GM23338 (cell line): ENCODE results near the gene TTC23. TPM values are rescaled to one million over a fixed set of nuclear protein-coding genes. Genes with fewer than 3 reads are reported as not detected.

ENCODE experiments used
- ATAC-seq: fragments of 200-7000 bp; cut with Tn5 transposase; 3 replicates; pipeline ENCODE4 v1.9.1; 2020
- DNase-seq: peaks from one replicate; pipeline ENCODE4 v3.0.0-alpha.2; 2015; ENCODE audit warnings: low spot score
- H2AFZ ChIP-seq: fragments of 200-600 bp; sonication (generic); 2 replicates; pipeline ENCODE4 v1.8.0; 2016; ENCODE audit warnings: antibody characterized with exemption, mild to moderate bottlenecking, moderate library complexity
- H3F3A ChIP-seq: fragments of 200-600 bp; sonication (generic); replicated peaks from 2 replicates; pipeline ENCODE4 v1.8.0; 2017; ENCODE audit warnings: antibody characterized with exemption, mixed run types, low read depth
- H3K27ac ChIP-seq: fragments of 200-600 bp; sonication (generic); 2 replicates; pipeline ENCODE4 v1.6.1; 2016; ENCODE audit warnings: low read depth
- H3K27me3 ChIP-seq: fragments of 200-600 bp; sonication (generic); 2 replicates; pipeline ENCODE4 v1.8.0; 2016; ENCODE audit warnings: mild to moderate bottlenecking, mixed run types, moderate library complexity; ENCODE audit not compliant: insufficient read depth
- H3K36me3 ChIP-seq: fragments of 200-600 bp; sonication (generic); 2 replicates; pipeline ENCODE4 v1.8.0; 2016; ENCODE audit warnings: mild to moderate bottlenecking; ENCODE audit not compliant: insufficient read depth
- H3K4me1 ChIP-seq: fragments of 200-600 bp; sonication (generic); 2 replicates; pipeline ENCODE4 v1.8.0; 2016; ENCODE audit warnings: mild to moderate bottlenecking, moderate library complexity; ENCODE audit not compliant: insufficient read depth
- H3K4me2 ChIP-seq: fragments of 200-600 bp; sonication (generic); 2 replicates; pipeline ENCODE4 v1.7.1; 2017; ENCODE audit warnings: mixed run types
- H3K4me3 ChIP-seq: fragments of 200-600 bp; sonication (generic); 2 replicates; pipeline ENCODE4 v1.6.1; 2016; ENCODE audit warnings: mixed run types
- H3K79me2 ChIP-seq: fragments of 200-600 bp; sonication (generic); replicated peaks from 2 replicates; pipeline ENCODE4 v1.8.0; 2017; ENCODE audit warnings: mild to moderate bottlenecking; ENCODE audit not compliant: insufficient read depth
- H3K9me2 ChIP-seq: fragments of 200-600 bp; sonication (generic); 2 replicates; pipeline ENCODE4 v1.8.0; 2017; ENCODE audit not compliant: insufficient read depth
- H4K20me1 ChIP-seq: fragments of 200-600 bp; sonication (generic); replicated peaks from 2 replicates; pipeline ENCODE4 v1.8.0; 2017; ENCODE audit warnings: mild to moderate bottlenecking; ENCODE audit not compliant: insufficient read depth
- H3K27ac Mint-ChIP-seq: 2 replicates; pipeline ENCODE4 v1.8.0; 2020; ENCODE audit warnings: inconsistent platforms, mild to moderate bottlenecking, moderate library complexity, mixed read lengths
- H3K27me3 Mint-ChIP-seq: 3 replicates; pipeline ENCODE4 v1.8.0; 2022; ENCODE audit warnings: low read depth, mild to moderate bottlenecking, moderate library complexity, mixed read lengths, inconsistent platforms; ENCODE audit not compliant: insufficient read depth, poor library complexity
- H3K36me3 Mint-ChIP-seq: 3 replicates; pipeline ENCODE4 v1.8.0; 2021; ENCODE audit warnings: low read depth, mild to moderate bottlenecking, inconsistent platforms, moderate library complexity, mixed read lengths
- H3K4me1 Mint-ChIP-seq: 3 replicates; pipeline ENCODE4 v1.8.0; 2020; ENCODE audit warnings: mild to moderate bottlenecking, inconsistent platforms, mixed read lengths
- H3K4me3 Mint-ChIP-seq: 3 replicates; pipeline ENCODE4 v1.8.0; 2021; ENCODE audit warnings: moderate library complexity, mild to moderate bottlenecking, inconsistent platforms, mixed read lengths
- H3K9me3 Mint-ChIP-seq: 3 replicates; pipeline ENCODE4 v1.8.0; 2020; ENCODE audit warnings: moderate library complexity, mild to moderate bottlenecking, inconsistent platforms, mixed read lengths
- CREB1 ChIP-seq: fragments of 250-450 bp; sonication (Bioruptor Pico); IDR thresholded peaks from 2 replicates; pipeline ENCODE4 v1.5.0; 2020; ENCODE audit warnings: low read depth, mild to moderate bottlenecking, moderate library complexity
- EZH2phosphoT487 ChIP-seq: fragments of 200-600 bp; sonication (generic); IDR thresholded peaks from one replicate; pipeline ENCODE4 v1.8.1; 2018; ENCODE audit warnings: antibody characterized with exemption; ENCODE audit not compliant: unreplicated experiment
- POLR2AphosphoS5 ChIP-seq: IDR thresholded peaks from 2 replicates; pipeline ENCODE4 v1.6.1; 2016; ENCODE audit warnings: antibody characterized with exemption, low read depth
- STAT1 ChIP-seq: IDR thresholded peaks from one replicate; pipeline ENCODE4 v1.6.1; 2016; ENCODE audit warnings: antibody characterized with exemption; ENCODE audit not compliant: unreplicated experiment
- polyA plus RNA-seq: library from polyadenylated mRNA; unstranded; fragments of >200 nt; fragmentation: Nextera tagmentation; extraction: Ambion mirVana; gene quantifications from 2 replicates; pipeline ENCODE4 v1.2.1, GENCODE V29; 2016
- total RNA-seq: library from RNA; depleted of rRNA; stranded (reverse); fragments of >200 nt; shearing (Covaris generic); gene quantifications from 2 replicates; pipeline ENCODE4 v1.2.3, GENCODE V29; 2014
- TF ChIP-seq, protein P1 (sequence below): IDR thresholded peaks from 2 replicates; pipeline ENCODE4 v1.6.1; 2016; ENCODE audit warnings: antibody characterized with exemption
- TF ChIP-seq, protein P2 (sequence below), 2 experiments: fragments of 200-600 bp in 1 of 2; sonication (generic) in 1 of 2; conservative IDR thresholded peaks; 2 replicates each; pipeline versions ENCODE4 v1.5.1 to v1.6.1; 2016 to 2017; ENCODE audit warnings: antibody characterized with exemption in 2 of 2, low read depth in 2 of 2, mild to moderate bottlenecking in 2 of 2, moderate library complexity in 1 of 2

TTC23 gene
- total and polyA plus RNA-seq, 2 experiments from 2014 or later, result 6.3 to 25.2 TPM

DNA sequence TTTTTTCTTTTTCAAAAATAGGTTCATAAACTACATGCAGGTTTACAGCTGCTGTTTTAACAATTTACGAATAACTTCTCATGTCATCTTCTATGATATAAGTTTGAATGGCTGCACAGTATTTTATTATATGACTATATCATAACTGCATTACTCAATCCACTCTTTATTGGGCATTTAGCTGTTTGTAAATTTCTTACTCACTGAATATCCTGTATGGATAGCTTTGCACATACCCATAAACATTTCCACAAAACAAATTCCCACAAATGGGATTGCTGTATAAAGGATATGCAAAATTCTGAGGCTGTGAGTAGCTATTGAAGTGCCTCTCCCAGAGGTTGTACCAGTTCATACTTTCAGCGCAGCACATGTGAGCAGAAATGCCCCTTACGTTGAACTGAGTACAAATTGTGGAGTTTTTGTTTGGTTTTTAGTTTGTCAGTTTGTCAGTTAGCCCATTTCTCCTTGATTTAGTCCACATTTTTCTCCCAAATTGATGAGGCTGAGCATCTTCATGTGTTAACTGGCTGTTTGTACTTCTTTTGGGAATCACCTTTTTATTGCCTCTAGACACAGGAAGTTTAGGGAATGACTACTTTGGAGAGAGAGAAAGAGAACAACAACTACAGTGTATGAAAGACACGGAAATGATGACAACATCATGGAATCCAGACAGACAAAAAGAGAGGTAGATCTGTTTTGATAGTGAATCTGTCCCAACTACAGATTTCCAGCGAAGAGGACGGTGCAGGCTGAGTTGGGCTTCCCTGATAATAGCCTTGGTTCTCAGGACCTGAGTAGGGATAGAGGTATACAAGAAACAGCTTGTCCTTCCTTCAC is 24.8 kb downstream of the TTC23 start:
- ATAC-seq, result no peak
- peaks cover 1% of the 10 kb centered on the region for H3K27me3 Mint-ChIP-seq
- Histone ChIP-seq H4K20me1 (peaks cover 3% of the 10 kb centered on the region; the same call in 1 of the 2 replicates), H3K27ac (no peak overlapping the region), H3K4me2 (no peak overlapping the region), H3K4me3 (no peak overlapping the region), H3K27me3 (no peaks in the 10 kb centered on the region), H3K79me2 (no peaks in the 10 kb centered on the region), H2AFZ (no peak overlapping the region), H3K4me1 (no peaks in the 10 kb centered on the region), H3K36me3 (peaks cover 3% of the 10 kb centered on the region), H3K9me2 (no peaks in the 10 kb centered on the region), H3F3A (no peaks in the 10 kb centered on the region)
- H3K27ac Mint-ChIP-seq, result no peak overlapping the region
- peaks cover 17% of the 10 kb centered on the region for H3K36me3 Mint-ChIP-seq
- 0 out of 3 replicates have a peak, but pooled peaks cover 4% of the 10 kb centered on the region for H3K4me1 Mint-ChIP-seq
- TF ChIP-seq CREB1 (CRISPR knock-in tag), result no peak
- no peak for TF ChIP-seq EZH2phosphoT487
- no peak for TF ChIP-seq POLR2AphosphoS5
- TF ChIP-seq STAT1, result no peak
- no peak for DNase-seq
- H3K4me3 Mint-ChIP-seq, result no peak overlapping the region
- no peaks in the 10 kb centered on the region for H3K9me3 Mint-ChIP-seq

DNA sequence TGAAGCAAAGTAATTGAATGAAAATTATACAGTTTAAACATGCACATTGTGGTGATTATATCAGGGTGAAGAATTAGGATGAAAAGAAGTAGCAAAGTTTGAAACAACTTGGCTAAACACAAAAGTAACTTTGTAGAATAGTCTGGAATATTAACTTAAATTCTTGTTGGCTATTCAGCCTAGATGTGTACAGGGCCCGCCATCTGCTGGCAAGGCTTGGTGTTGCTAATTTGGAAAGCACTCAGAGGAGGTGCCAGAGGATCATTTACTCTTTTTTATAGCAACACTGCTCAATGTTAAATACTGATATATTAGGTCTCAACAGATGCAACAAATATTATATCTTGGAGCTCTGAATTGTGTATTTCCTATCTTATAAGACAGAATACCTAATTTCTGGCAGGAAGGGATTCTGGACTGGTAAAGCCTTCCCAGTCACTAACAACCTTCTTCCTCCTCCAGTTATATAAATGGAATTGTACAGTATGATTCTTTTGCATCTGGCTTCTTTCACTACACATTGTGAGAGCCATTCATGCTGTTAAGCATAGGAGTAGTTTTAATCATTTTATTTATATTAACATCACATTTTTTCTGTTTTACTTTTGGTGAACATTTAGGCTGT is 36.1 kb downstream of the TTC23 start:
- Mint-ChIP-seq H3K9me3 (no peaks in the 10 kb centered on the region), H3K27me3 (no peaks in the 10 kb centered on the region), H3K36me3 (peaks cover 11% of the 10 kb centered on the region; the same call in 2 of the 3 replicates), H3K4me1 (no peaks in the 10 kb centered on the region), H3K4me3 (no peak overlapping the region), H3K27ac (no peak overlapping the region)
- Histone ChIP-seq H3K4me3 (no peak overlapping the region), H3K4me2 (no peak overlapping the region), H4K20me1 (no peaks in the 10 kb centered on the region), H3F3A (no peaks in the 10 kb centered on the region), H2AFZ (no peak overlapping the region), H3K79me2 (no peaks in the 10 kb centered on the region), H3K27me3 (no peaks in the 10 kb centered on the region), H3K4me1 (no peaks in the 10 kb centered on the region), H3K9me2 (no peaks in the 10 kb centered on the region), H3K27ac (no peak overlapping the region), H3K36me3 (no peaks in the 10 kb centered on the region)
- DNase-seq, result peak; percentile 75
- ATAC-seq, result peak; percentile 71
- TF ChIP-seq, protein P1, sequence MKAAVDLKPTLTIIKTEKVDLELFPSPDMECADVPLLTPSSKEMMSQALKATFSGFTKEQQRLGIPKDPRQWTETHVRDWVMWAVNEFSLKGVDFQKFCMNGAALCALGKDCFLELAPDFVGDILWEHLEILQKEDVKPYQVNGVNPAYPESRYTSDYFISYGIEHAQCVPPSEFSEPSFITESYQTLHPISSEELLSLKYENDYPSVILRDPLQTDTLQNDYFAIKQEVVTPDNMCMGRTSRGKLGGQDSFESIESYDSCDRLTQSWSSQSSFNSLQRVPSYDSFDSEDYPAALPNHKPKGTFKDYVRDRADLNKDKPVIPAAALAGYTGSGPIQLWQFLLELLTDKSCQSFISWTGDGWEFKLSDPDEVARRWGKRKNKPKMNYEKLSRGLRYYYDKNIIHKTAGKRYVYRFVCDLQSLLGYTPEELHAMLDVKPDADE, result no peak
- TF ChIP-seq, protein P2, sequence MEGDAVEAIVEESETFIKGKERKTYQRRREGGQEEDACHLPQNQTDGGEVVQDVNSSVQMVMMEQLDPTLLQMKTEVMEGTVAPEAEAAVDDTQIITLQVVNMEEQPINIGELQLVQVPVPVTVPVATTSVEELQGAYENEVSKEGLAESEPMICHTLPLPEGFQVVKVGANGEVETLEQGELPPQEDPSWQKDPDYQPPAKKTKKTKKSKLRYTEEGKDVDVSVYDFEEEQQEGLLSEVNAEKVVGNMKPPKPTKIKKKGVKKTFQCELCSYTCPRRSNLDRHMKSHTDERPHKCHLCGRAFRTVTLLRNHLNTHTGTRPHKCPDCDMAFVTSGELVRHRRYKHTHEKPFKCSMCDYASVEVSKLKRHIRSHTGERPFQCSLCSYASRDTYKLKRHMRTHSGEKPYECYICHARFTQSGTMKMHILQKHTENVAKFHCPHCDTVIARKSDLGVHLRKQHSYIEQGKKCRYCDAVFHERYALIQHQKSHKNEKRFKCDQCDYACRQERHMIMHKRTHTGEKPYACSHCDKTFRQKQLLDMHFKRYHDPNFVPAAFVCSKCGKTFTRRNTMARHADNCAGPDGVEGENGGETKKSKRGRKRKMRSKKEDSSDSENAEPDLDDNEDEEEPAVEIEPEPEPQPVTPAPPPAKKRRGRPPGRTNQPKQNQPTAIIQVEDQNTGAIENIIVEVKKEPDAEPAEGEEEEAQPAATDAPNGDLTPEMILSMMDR (conservative IDR thresholded peaks at IDR 0.05; ENCODE audit: low read depth in 2 of 2), result peak; percentile 88 to 89
